Stromal cell of bone marrow (primary cell): Measurements from ENCODE around the gene FAM53A.

Experiments used
- DNase-seq: peaks from one replicate; pipeline ENCODE4 v3.0.0-alpha.2; 2012; ENCODE audit warnings: low read depth

The FAM53A gene

GRCh38 chr4:1603413-1604135 lies 80.5 kb downstream of the FAM53A start:
- no peak for DNase-seq

GRCh38 chr4:1602655-1603412 lies 81.3 kb downstream of the FAM53A start:
- DNase-seq = no peak

GRCh38 chr4:1601852-1602654 lies 82.1 kb downstream of the FAM53A start:
- DNase-seq = no peak

- DNase-seq = no peak
Observed at GRCh38 chr4:1601533-1601835, 82.6 kb downstream of the FAM53A start.

GRCh38 chr4:1600811-1601532 lies 83.1 kb downstream of the FAM53A start:
- no peak for DNase-seq

- DNase-seq = no peak
Observed at GRCh38 chr4:1600211-1600780, 83.8 kb downstream of the FAM53A start.

GRCh38 chr4:1599491-1600210 lies 84.5 kb downstream of the FAM53A start:
- no peak for DNase-seq

- DNase-seq = no peak
Observed at GRCh38 chr4:1599026-1599481, 85.1 kb downstream of the FAM53A start.

GRCh38 chr4:1598206-1599025 lies 85.7 kb downstream of the FAM53A start:
- DNase-seq = no peak

GRCh38 chr4:1597021-1597931 lies 86.8 kb downstream of the FAM53A start:
- DNase-seq = no peak

GRCh38 chr4:1596393-1596792 lies 87.7 kb downstream of the FAM53A start:
- DNase-seq = no peak

GRCh38 chr4:1595789-1596325 lies 88.3 kb downstream of the FAM53A start:
- DNase-seq = no peak

- DNase-seq = no peak
Observed at GRCh38 chr4:1594871-1595788, 89.0 kb downstream of the FAM53A start.

GRCh38 chr4:1593881-1594345 lies 90.2 kb downstream of the FAM53A start:
- no peak for DNase-seq

- no peak for DNase-seq
Observed at GRCh38 chr4:1593458-1593857, 90.7 kb downstream of the FAM53A start.

- DNase-seq = no peak
Observed at GRCh38 chr4:1592709-1593417, 91.2 kb downstream of the FAM53A start.
